G401.6 (cell line): ENCODE results near the gene TRIM8.

Experiments used
- FAIRE-seq: peaks from 2 replicates; lab custom pipeline; 2012; peaks lifted over from hg19 to GRCh38; lab: Jason Lieb, UNC

Gene TRIM8

GRCh38 chr10:102644066-102644645 is at the start of gene TRIM8:
TSS of gene TRIM8 (plus strand) at chr10:102644479. CDS start at chr10:102644618, 139 bp downstream.
- FAIRE-seq = no peak

GRCh38 chr10:102595293-102595692 is 49.0 kb upstream of the TRIM8 start:
- no peak for FAIRE-seq

- FAIRE-seq = no peak
Observed at GRCh38 chr10:102595897-102596296, 48.4 kb upstream of the TRIM8 start.

GRCh38 chr10:102596506-102596971 is 47.7 kb upstream of the TRIM8 start:
- peak; percentile 91 for FAIRE-seq

- FAIRE-seq = no peak
Observed at GRCh38 chr10:102597131-102597991, 46.9 kb upstream of the TRIM8 start.

GRCh38 chr10:102598243-102598642 is 46.0 kb upstream of the TRIM8 start:
- no peak for FAIRE-seq

GRCh38 chr10:102599565-102600327 is 44.5 kb upstream of the TRIM8 start:
- FAIRE-seq = no peak

- no peak for FAIRE-seq
Observed at GRCh38 chr10:102600816-102601215, 43.5 kb upstream of the TRIM8 start.

- no peak for FAIRE-seq
Observed at GRCh38 chr10:102601639-102602038, 42.6 kb upstream of the TRIM8 start.

- FAIRE-seq = no peak
Observed at GRCh38 chr10:102602272-102603045, 41.8 kb upstream of the TRIM8 start.

GRCh38 chr10:102603946-102604345 is 40.3 kb upstream of the TRIM8 start:
- no peak for FAIRE-seq

- FAIRE-seq = no peak
Observed at GRCh38 chr10:102604439-102604841, 39.8 kb upstream of the TRIM8 start.

GRCh38 chr10:102605712-102606111 is 38.6 kb upstream of the TRIM8 start:
- no peak for FAIRE-seq

- FAIRE-seq = no peak
Observed at GRCh38 chr10:102608487-102608886, 35.8 kb upstream of the TRIM8 start.

GRCh38 chr10:102610441-102610887 is 33.8 kb upstream of the TRIM8 start:
- no peak for FAIRE-seq

- no peak for FAIRE-seq
Observed at GRCh38 chr10:102611514-102612087, 32.7 kb upstream of the TRIM8 start.

GRCh38 chr10:102612964-102613275 is 31.4 kb upstream of the TRIM8 start:
- FAIRE-seq = no peak

GRCh38 chr10:102613286-102613685 is 31.0 kb upstream of the TRIM8 start:
- no peak for FAIRE-seq

GRCh38 chr10:102613785-102614184 is 30.5 kb upstream of the TRIM8 start:
- FAIRE-seq = no peak

- no peak for FAIRE-seq
Observed at GRCh38 chr10:102614888-102615287, 29.4 kb upstream of the TRIM8 start.

- FAIRE-seq = no peak
Observed at GRCh38 chr10:102615361-102615760, 28.9 kb upstream of the TRIM8 start.
